Ishikawa (cell line): ENCODE data around the gene TCF4.

Experiments
- CEBPB ChIP-seq: IDR thresholded peaks from 2 replicates; pipeline ENCODE4 v1.6.1; 2012
- CREB1 ChIP-seq: IDR thresholded peaks from 2 replicates; pipeline ENCODE4 v1.6.1; 2012; ENCODE audit warnings: low read depth
- EGR1 ChIP-seq: IDR thresholded peaks from 2 replicates; pipeline ENCODE4 v1.6.1; 2012
- EP300 ChIP-seq: IDR thresholded peaks from 2 replicates; pipeline ENCODE4 v1.6.1; 2012; ENCODE audit warnings: borderline replicate concordance
- FOXM1 ChIP-seq: IDR thresholded peaks from 2 replicates; pipeline ENCODE4 v1.6.1; 2012; ENCODE audit warnings: low read depth, borderline replicate concordance
- NFIC ChIP-seq: IDR thresholded peaks from 2 replicates; pipeline ENCODE4 v1.6.1; 2012
- RAD21 ChIP-seq: IDR thresholded peaks from 2 replicates; pipeline ENCODE4 v1.6.1; 2012; ENCODE audit warnings: low read depth
- TAF1 ChIP-seq: IDR thresholded peaks from 2 replicates; pipeline ENCODE4 v1.6.1; 2012; ENCODE audit warnings: low read depth, mild to moderate bottlenecking
- TCF12 ChIP-seq: IDR thresholded peaks from 2 replicates; pipeline ENCODE4 v1.6.1; 2012; ENCODE audit warnings: low read depth
- TEAD4 ChIP-seq: IDR thresholded peaks from 2 replicates; pipeline ENCODE4 v1.6.1; 2012
- YY1 ChIP-seq: IDR thresholded peaks from 2 replicates; pipeline ENCODE4 v1.6.1; 2012; ENCODE audit warnings: low read depth
- ZBTB7A ChIP-seq: IDR thresholded peaks from 2 replicates; pipeline ENCODE4 v1.6.1; 2012; ENCODE audit warnings: low read depth
- TF ChIP-seq, protein P1 (sequence below): IDR thresholded peaks from 2 replicates; pipeline ENCODE4 v1.6.1; 2012
- TF ChIP-seq, protein P2 (sequence below): IDR thresholded peaks from 2 replicates; pipeline ENCODE4 v1.6.1; 2012
- TF ChIP-seq, protein P3 (sequence below): IDR thresholded peaks from 2 replicates; pipeline ENCODE4 v1.6.1; 2012; ENCODE audit warnings: low read depth, mild to moderate bottlenecking

Gene TCF4

DNA sequence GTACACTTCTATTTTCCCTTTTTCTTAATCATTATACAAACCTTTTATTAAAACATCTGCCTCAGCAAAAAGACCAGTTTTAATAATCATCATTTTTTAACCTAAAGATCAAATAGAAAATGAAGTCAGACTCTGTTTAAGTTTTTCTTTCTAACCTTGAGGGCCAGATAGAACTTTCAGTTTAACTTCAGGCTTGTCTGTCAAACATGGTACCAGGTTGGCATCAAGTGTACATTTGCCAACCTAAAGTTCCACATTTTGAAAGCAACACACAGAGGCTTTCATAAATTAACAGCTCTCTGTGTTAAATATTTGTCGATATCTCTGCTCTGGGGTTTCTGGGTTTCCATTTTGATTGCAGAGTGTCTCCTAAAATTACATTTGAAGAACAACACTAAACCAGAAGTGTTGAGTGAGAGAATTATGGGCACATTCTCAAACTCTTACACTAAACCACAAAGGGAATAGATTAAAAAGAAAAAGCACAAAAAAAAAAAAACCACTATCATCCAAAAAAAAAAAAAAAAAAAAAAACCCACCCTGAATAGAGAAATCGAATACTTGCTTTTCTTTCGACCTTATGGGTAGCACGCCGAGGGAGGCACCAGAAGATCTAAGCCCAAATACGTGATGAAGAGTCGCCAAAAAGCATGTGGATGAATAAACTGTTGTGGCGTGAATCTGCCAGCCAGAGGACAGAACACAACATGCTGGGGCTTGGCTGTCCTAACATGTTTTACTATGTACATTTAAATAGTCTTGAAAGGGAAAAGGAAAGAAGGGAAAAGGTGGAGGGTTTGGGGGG is 166.2 kb downstream of the TCF4 start:
- TF ChIP-seq RAD21 = no peak
- TF ChIP-seq ZBTB7A = no peak
- no peak for TF ChIP-seq FOXM1
- TF ChIP-seq TEAD4 = no peak
- TF ChIP-seq, protein P1, sequence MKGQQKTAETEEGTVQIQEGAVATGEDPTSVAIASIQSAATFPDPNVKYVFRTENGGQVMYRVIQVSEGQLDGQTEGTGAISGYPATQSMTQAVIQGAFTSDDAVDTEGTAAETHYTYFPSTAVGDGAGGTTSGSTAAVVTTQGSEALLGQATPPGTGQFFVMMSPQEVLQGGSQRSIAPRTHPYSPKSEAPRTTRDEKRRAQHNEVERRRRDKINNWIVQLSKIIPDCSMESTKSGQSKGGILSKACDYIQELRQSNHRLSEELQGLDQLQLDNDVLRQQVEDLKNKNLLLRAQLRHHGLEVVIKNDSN = no peak
- no peak for TF ChIP-seq EGR1
- TF ChIP-seq NFIC = no peak

DNA sequence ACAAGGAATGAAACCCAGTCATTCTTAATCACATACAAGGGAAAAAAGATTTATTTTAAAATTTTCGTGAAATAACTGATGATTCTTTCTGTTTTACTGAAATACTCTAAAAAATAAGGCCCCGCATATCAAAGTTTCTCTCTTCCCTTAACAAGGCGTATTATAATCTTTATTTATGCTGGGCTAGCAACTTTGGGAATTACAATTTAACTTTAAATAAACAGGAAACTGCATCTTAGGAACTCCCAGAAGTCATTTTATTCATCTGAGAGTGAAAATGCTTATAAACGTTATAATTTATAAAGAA is 166.7 kb downstream of the TCF4 start:
- TF ChIP-seq NFIC = no peak
- TF ChIP-seq CREB1 = no peak
- no peak for TF ChIP-seq EP300
- no peak for TF ChIP-seq YY1
- TF ChIP-seq, protein P2, sequence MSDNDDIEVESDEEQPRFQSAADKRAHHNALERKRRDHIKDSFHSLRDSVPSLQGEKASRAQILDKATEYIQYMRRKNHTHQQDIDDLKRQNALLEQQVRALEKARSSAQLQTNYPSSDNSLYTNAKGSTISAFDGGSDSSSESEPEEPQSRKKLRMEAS = no peak
- TF ChIP-seq, protein P1 = no peak
- no peak for TF ChIP-seq TAF1
- TF ChIP-seq TCF12 = no peak
- TF ChIP-seq FOXM1 = no peak
- TF ChIP-seq, protein P3, sequence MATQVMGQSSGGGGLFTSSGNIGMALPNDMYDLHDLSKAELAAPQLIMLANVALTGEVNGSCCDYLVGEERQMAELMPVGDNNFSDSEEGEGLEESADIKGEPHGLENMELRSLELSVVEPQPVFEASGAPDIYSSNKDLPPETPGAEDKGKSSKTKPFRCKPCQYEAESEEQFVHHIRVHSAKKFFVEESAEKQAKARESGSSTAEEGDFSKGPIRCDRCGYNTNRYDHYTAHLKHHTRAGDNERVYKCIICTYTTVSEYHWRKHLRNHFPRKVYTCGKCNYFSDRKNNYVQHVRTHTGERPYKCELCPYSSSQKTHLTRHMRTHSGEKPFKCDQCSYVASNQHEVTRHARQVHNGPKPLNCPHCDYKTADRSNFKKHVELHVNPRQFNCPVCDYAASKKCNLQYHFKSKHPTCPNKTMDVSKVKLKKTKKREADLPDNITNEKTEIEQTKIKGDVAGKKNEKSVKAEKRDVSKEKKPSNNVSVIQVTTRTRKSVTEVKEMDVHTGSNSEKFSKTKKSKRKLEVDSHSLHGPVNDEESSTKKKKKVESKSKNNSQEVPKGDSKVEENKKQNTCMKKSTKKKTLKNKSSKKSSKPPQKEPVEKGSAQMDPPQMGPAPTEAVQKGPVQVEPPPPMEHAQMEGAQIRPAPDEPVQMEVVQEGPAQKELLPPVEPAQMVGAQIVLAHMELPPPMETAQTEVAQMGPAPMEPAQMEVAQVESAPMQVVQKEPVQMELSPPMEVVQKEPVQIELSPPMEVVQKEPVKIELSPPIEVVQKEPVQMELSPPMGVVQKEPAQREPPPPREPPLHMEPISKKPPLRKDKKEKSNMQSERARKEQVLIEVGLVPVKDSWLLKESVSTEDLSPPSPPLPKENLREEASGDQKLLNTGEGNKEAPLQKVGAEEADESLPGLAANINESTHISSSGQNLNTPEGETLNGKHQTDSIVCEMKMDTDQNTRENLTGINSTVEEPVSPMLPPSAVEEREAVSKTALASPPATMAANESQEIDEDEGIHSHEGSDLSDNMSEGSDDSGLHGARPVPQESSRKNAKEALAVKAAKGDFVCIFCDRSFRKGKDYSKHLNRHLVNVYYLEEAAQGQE = no peak
- no peak for TF ChIP-seq RAD21
- TF ChIP-seq EGR1 = no peak
- TF ChIP-seq TEAD4 = no peak
- TF ChIP-seq ZBTB7A = no peak
- no peak for TF ChIP-seq CEBPB

DNA sequence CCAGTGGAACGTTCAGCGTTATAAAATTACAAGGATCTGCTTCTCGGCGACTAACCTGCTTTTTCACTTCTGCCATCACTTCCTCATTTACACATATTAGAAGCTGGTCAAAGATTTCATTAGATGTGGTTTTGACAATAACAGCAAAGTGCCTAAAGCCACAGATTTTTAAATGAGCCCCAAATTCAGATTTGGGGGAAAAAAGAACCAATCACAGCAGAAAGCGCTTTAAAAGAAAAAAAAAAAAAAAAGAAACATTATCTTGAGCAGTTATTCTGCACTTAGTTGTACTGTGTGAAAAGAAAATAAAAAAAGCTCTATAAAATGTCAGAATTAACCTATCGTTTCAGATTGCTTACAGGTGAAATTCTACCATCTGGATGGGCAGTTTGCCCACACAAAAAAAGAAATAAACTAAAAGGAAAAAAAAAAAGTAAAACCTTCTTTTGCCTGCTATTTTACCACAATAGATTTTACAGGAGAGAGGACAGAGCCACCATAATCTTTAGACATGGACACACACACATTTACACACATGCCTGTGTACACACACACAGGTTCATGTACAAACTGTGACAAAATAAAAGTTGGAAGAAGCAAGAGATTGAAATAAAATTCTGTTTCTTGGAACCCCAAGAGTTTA is 167.2 kb downstream of the TCF4 start:
- TF ChIP-seq TEAD4 (no peak), EGR1 (no peak), CEBPB (no peak), TAF1 (no peak), YY1 (no peak), NFIC (no peak), FOXM1 (no peak), TCF12 (no peak), RAD21 (no peak), CREB1 (no peak), EP300 (no peak), ZBTB7A (no peak)
- TF ChIP-seq, protein P2 = no peak
- TF ChIP-seq, protein P3 = no peak
- TF ChIP-seq, protein P1 = no peak

DNA sequence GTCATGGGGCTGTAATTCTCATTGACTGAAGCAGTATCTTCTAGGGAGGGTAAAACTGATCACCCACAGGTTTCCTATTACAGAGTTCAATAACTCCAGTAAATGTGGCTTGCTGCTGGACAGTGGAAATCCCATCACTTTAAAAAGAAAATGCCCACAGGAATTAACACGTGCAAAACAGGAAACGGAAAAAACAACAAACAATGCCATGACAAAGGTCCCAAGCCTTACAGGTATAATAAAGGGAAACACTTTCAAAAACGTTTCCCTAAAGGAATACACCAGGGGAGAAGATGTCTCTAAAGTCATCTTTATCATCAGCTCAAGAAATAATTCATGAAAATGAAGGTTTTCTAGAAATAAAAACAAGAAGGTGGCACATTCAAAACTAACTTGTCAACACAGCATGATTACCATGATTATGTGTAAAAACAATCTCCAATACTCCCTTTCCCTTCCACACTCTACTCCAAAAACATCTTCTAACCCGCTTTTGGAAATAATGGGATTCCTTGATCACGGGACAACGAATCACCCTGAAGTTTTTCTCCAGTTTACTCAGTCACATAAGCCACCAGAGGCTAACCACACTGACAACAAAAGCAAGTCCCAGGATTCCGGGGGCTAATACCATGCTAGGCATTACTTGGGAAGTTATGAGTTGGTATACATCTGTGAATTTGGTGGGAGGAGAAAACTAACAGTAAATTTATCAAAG is 167.9 kb downstream of the TCF4 start:
- no peak for TF ChIP-seq TCF12
- TF ChIP-seq RAD21 = no peak
- TF ChIP-seq EGR1 = no peak
- no peak for TF ChIP-seq TAF1
- TF ChIP-seq TEAD4 = no peak
- no peak for TF ChIP-seq CEBPB
- TF ChIP-seq ZBTB7A = no peak
- TF ChIP-seq CREB1 = no peak
- TF ChIP-seq, protein P3 = no peak
- TF ChIP-seq, protein P1 = no peak
- no peak for TF ChIP-seq YY1
- TF ChIP-seq EP300 = no peak
- TF ChIP-seq, protein P2 = no peak
- TF ChIP-seq FOXM1 = no peak
- TF ChIP-seq NFIC = no peak
